HepG2 (cell line): ENCODE data around the gene HPCAL4. TPM values are rescaled to one million over a fixed set of nuclear protein-coding genes. Genes with fewer than 3 reads are reported as not detected.

Source experiments
- ATAC-seq: fragments of 200-7000 bp; cut with Tn5 transposase; 3 replicates; pipeline ENCODE4 v1.9.1; 2020; ENCODE audit warnings: mild to moderate bottlenecking, moderate library complexity
- BruUV-seq: library from RNA; stranded (reverse); fragments of 400-500 nt; replicated peaks from 2 replicates; lab custom pipeline; 2021; lab: Mats Ljungman, UMichigan
- CTCF ChIA-PET: fragments of 300-600 bp; formaldehyde crosslinking; extraction: SDS; loops from one replicate; lab custom pipeline; 2021; ENCODE audit warnings: low total read pairs, inconsistent platforms, low intra/inter-chr PET ratio; lab: Yijun Ruan, JAX
- POLR2A ChIA-PET: fragments of 350-600 bp; sonication (Branson Sonifier 250); formaldehyde crosslinking; loops from one replicate; lab custom pipeline; 2020; ENCODE audit warnings: antibody characterized with exemption, inconsistent platforms; lab: Yijun Ruan, JAX
- DNase-seq: peaks from one replicate; pipeline ENCODE4 v3.0.0-alpha.2; 2015; ENCODE audit warnings: low spot score
- FAIRE-seq: peaks from 3 replicates; lab custom pipeline; 2011; peaks lifted over from hg19 to GRCh38; lab: Jason Lieb, UNC
- H2AFZ ChIP-seq: one replicate; pipeline ENCODE4 v1.6.1; 2011; ENCODE audit warnings: low read length, inconsistent platforms
- H3K27ac ChIP-seq: fragments of 300-600 bp; 3 replicates; pipeline ENCODE4 v1.8.0; 2011; ENCODE audit warnings: mixed run types, mild to moderate bottlenecking, mixed read lengths, low read length, inconsistent platforms; ENCODE audit not compliant: insufficient read depth; ENCODE audit errors: extremely low read length
- H3K27me3 ChIP-seq, 2 experiments: fragments of 200-600 bp in 1 of 2; 2 replicates in 1 of 2; 3 replicates in 1 of 2; pipeline versions ENCODE4 v1.6.0 to v1.8.0; 2011; ENCODE audit warnings: low read length in 2 of 2, mild to moderate bottlenecking in 2 of 2, moderate library complexity in 2 of 2, inconsistent platforms in 1 of 2; ENCODE audit not compliant: insufficient read depth in 2 of 2, control insufficient read depth in 1 of 2
- H3K36me3 ChIP-seq, 2 experiments: fragments of 200-600 bp in 1 of 2; replicated peaks in 1 of 2; 2 replicates in 1 of 2; 3 replicates in 1 of 2; pipeline versions ENCODE4 v1.5.1 to v1.8.0; 2011; ENCODE audit warnings: low read length in 2 of 2, inconsistent platforms in 1 of 2; ENCODE audit not compliant: insufficient read depth in 2 of 2, control insufficient read depth in 1 of 2
- H3K4me1 ChIP-seq: 2 replicates; pipeline ENCODE4 v1.5.1; 2012; ENCODE audit warnings: low read length, inconsistent platforms; ENCODE audit not compliant: insufficient read depth
- H3K4me2 ChIP-seq: 2 replicates; pipeline ENCODE4 v1.6.0; 2011; ENCODE audit warnings: low read depth, low read length, inconsistent platforms
- H3K4me3 ChIP-seq, 3 experiments: fragments of 200-600 bp in 1 of 3; sonication (generic), shearing (Covaris generic) in 1 of 3; replicated peaks in 1 of 3; 2 replicates each; pipeline ENCODE4 v1.5.1; 2011 to 2016; ENCODE audit warnings: low read length in 3 of 3, inconsistent platforms in 2 of 3, low read depth in 2 of 3, mild to moderate bottlenecking in 2 of 3, control low read depth in 1 of 3, mixed read lengths in 1 of 3; ENCODE audit not compliant: insufficient read depth in 1 of 3
- H3K79me2 ChIP-seq: one replicate; pipeline ENCODE4 v1.6.1; 2011; ENCODE audit warnings: low read length, inconsistent platforms; ENCODE audit not compliant: insufficient read depth
- H3K9ac ChIP-seq: 2 replicates; pipeline ENCODE4 v1.6.0; 2011; ENCODE audit warnings: mild to moderate bottlenecking, low read depth, low read length, inconsistent platforms; ENCODE audit not compliant: insufficient read depth
- H3K9me3 ChIP-seq: 2 replicates; pipeline ENCODE4 v1.5.1; 2012; ENCODE audit warnings: mild to moderate bottlenecking, low read length
- H4K20me1 ChIP-seq: 2 replicates; pipeline ENCODE4 v1.6.0; 2011; ENCODE audit warnings: inconsistent platforms, mild to moderate bottlenecking, low read length, moderate library complexity; ENCODE audit not compliant: insufficient read depth
- AHDC1 ChIP-seq: sonication (generic); formaldehyde crosslinking; IDR thresholded peaks from 2 replicates; pipeline ENCODE4 v1.5.1; 2020; ENCODE audit warnings: mild to moderate bottlenecking, missing genetic modification reagents, borderline replicate concordance
- CREB3 ChIP-seq: sonication (generic); formaldehyde crosslinking; IDR thresholded peaks from 2 replicates; pipeline ENCODE4 v1.5.0; 2020; ENCODE audit warnings: missing genetic modification reagents
- KDM5B ChIP-seq: sonication (generic); formaldehyde crosslinking; IDR thresholded peaks from 2 replicates; pipeline ENCODE4 v1.4.0; 2020; ENCODE audit warnings: missing genetic modification reagents, mild to moderate bottlenecking, borderline replicate concordance
- NFE2L2 ChIP-seq: fragments of 150-350 bp; IDR thresholded peaks from 2 replicates; pipeline ENCODE4 v1.6.1; 2014; ENCODE audit warnings: low read length
- NR2F6 ChIP-seq, 2 experiments: IDR thresholded peaks; 2 replicates each; pipeline ENCODE4 v1.6.1; 2016; ENCODE audit warnings: antibody characterized with exemption in 1 of 2, mild to moderate bottlenecking in 1 of 2
- RBAK ChIP-seq: sonication (generic); formaldehyde crosslinking; IDR thresholded peaks from 2 replicates; pipeline ENCODE4 v1.5.1; 2020; ENCODE audit warnings: mild to moderate bottlenecking, missing genetic modification reagents
- SIN3A ChIP-seq: IDR thresholded peaks from 2 replicates; pipeline ENCODE4 v1.6.1; 2011; ENCODE audit warnings: low read depth, mild to moderate bottlenecking, control low read depth, low read length, borderline replicate concordance
- ZEB1 ChIP-seq: IDR thresholded peaks from 2 replicates; pipeline ENCODE4 v1.6.1; 2012; ENCODE audit warnings: mild to moderate bottlenecking, low read depth, inconsistent platforms; ENCODE audit not compliant: insufficient replicate concordance
- ZFP36 ChIP-seq: fragments of 150-350 bp; IDR thresholded peaks from 2 replicates; pipeline ENCODE4 v1.6.1; 2018; ENCODE audit warnings: borderline replicate concordance, low read length, low read depth; ENCODE audit not compliant: partially characterized antibody
- ZFP82 ChIP-seq: sonication (generic); formaldehyde crosslinking; IDR thresholded peaks from 2 replicates; pipeline ENCODE4 v1.5.1; 2020; ENCODE audit warnings: mild to moderate bottlenecking, missing genetic modification reagents, borderline replicate concordance
- ZNF101 ChIP-seq: sonication (generic); formaldehyde crosslinking; IDR thresholded peaks from 2 replicates; pipeline ENCODE4 v1.4.0; 2020; ENCODE audit warnings: mild to moderate bottlenecking, low read depth, missing genetic modification reagents, borderline replicate concordance
- ZNF329 ChIP-seq: sonication (generic); formaldehyde crosslinking; IDR thresholded peaks from 2 replicates; pipeline ENCODE4 v1.9.0; 2021; ENCODE audit warnings: low read depth, mild to moderate bottlenecking, missing genetic modification reagents
- ZNF382 ChIP-seq: sonication (generic); formaldehyde crosslinking; IDR thresholded peaks from 2 replicates; pipeline ENCODE4 v1.5.0; 2020; ENCODE audit warnings: missing genetic modification reagents, mild to moderate bottlenecking, borderline replicate concordance
- ZNF503 ChIP-seq: sonication (generic); formaldehyde crosslinking; IDR thresholded peaks from 2 replicates; pipeline ENCODE4 v1.4.0; 2020; ENCODE audit warnings: missing genetic modification reagents
- ZNF800 ChIP-seq: sonication (generic); formaldehyde crosslinking; IDR thresholded peaks from 2 replicates; pipeline ENCODE4 v1.4.0; 2020; ENCODE audit warnings: missing genetic modification reagents
- whole genome bisulfite sequencing: methylation state at CpG from one replicate; pipeline ENCODE4 v1.1.6; 2017; ENCODE audit warnings: low lambda C conversion rate; 5-methylcytosine and 5-hydroxymethylcytosine counted together
- in situ Hi-C: cut with HindIII; loops from 2 replicates; pipeline ENCODE4 v1.10.0; 2017; ENCODE audit warnings: low pct_unique_long_range_greater_than_20kb; ENCODE audit not compliant: extremely low pct_ligation_motif_present
- intact Hi-C: fragments of 100-400 bp; cut with micrococcal nuclease; formaldehyde crosslinking; loops from one replicate; pipeline ENCODE4 v1.10.0; 2022; ENCODE audit not compliant: unreplicated experiment
- polyA plus RNA-seq, 8 experiments: library from polyadenylated mRNA; depleted of rRNA in 3 of 8; stranded (reverse) in 7 of 8; unstranded in 1 of 8; fragments of >200 nt; fragmentation: Illumina TruSeq in 4 of 8; extraction: Trizol in 4 of 8; gene quantifications; 2 replicates each; pipeline versions ENCODE4 v1.2.1 to v1.2.3, GENCODE V29; 2011 to 2016; ENCODE audit warnings: low read depth in 4 of 8, missing spikeins in 1 of 8, mixed read lengths in 1 of 8; ENCODE audit not compliant: insufficient read depth in 1 of 8
- total RNA-seq, 5 experiments: library from RNA; depleted of rRNA; stranded (reverse); fragments of >200 nt; fragmentation: Illumina TruSeq; extraction: Trizol; gene quantifications; 2 replicates each; pipeline ENCODE4 v1.2.3, GENCODE V29; 2016; ENCODE audit warnings: low read depth in 1 of 5

Gene HPCAL4
- total and polyA plus RNA-seq, 2 of the 13 experiments (the other 11 are each of a cell fraction or from before 2014, with no cell fraction given), result not detected

GRCh38 chr1:39637361-39637760, 53.9 kb downstream of the HPCAL4 start:
- Histone ChIP-seq H3K4me3 (no peak overlapping the region), H3K9me3 (no peaks in the 10 kb centered on the region), H2AFZ (no peak overlapping the region), H3K79me2 (no peaks in the 10 kb centered on the region), H3K27ac (no peak overlapping the region), H3K27me3 (peaks cover 1 to 51% of the 10 kb centered on the region in 2 experiments; a peak in 4 of 5 replicates), H4K20me1 (no peaks in the 10 kb centered on the region), H3K36me3 (no peaks in the 10 kb centered on the region), H3K4me2 (no peak overlapping the region), H3K9ac (no peak overlapping the region), H3K4me1 (no peaks in the 10 kb centered on the region)
- in situ Hi-C loops (no loop called here), intact Hi-C loops (no loop called here)
- WGBS, result 38% methylated on average over 4 of the region's 4 CpGs
- CTCF ChIA-PET, result no interaction called here
- no TSS peak for BruUV-seq
- POLR2A ChIA-PET, result no interaction called here
- no peak for FAIRE-seq
- ATAC-seq, result no peak
- DNase-seq, result no peak
- TF ChIP-seq ZNF800 (CRISPR knock-in tag) (no peak), ZFP82 (CRISPR knock-in tag) (no peak), CREB3 (CRISPR knock-in tag) (no peak), RBAK (CRISPR knock-in tag) (no peak), SIN3A (no peak), ZFP36 (no peak), KDM5B (CRISPR knock-in tag) (no peak), ZNF382 (no peak), NFE2L2 (no peak), NR2F6 (IDR thresholded peaks at IDR 0.05) (no peak), NR2F6 (CRISPR knock-in tag; IDR thresholded peaks at IDR 0.05) (no peak), ZNF329 (no peak), ZNF503 (CRISPR knock-in tag) (no peak), AHDC1 (CRISPR knock-in tag) (no peak), ZNF101 (CRISPR knock-in tag) (no peak), ZEB1 (no peak)
